HCT116 (cell line): Measurements from ENCODE around the gene POLN. TPM values are rescaled to one million over a fixed set of nuclear protein-coding genes. Genes with fewer than 3 reads are reported as not detected.

ENCODE experiments used
- ATAC-seq: fragments of 200-7000 bp; cut with Tn5 transposase; 2 replicates; pipeline ENCODE4 v1.9.1; 2020; ENCODE audit warnings: mild to moderate bottlenecking, moderate library complexity
- BruUV-seq: library from RNA; stranded (reverse); fragments of 400-500 nt; replicated peaks from 2 replicates; lab custom pipeline; 2021; lab: Mats Ljungman, UMichigan
- CTCF ChIA-PET: fragments of 300-600 bp; sonication (Branson Sonifier 250); formaldehyde crosslinking; loops from one replicate; lab custom pipeline; 2021; ENCODE audit warnings: antibody characterized with exemption; lab: Charles Lee
- POLR2A ChIA-PET: fragments of 300-600, 350-600 bp; sonication (Branson Sonifier 250); formaldehyde crosslinking; loops from one replicate; lab custom pipeline; 2021; ENCODE audit warnings: antibody characterized with exemption; lab: Charles Lee
- RAD21 ChIA-PET, 2 experiments: fragments of 300-600 bp; sonication (Branson Sonifier 250); formaldehyde crosslinking; loops; one replicate each; lab custom pipeline; 2023; ENCODE audit warnings: low total read pairs in 2 of 2; ENCODE audit not compliant: uncharacterized antibody in 2 of 2, unreplicated experiment in 2 of 2, low non-redundant PET in 1 of 2; lab: Charles Lee
- DNase-seq: peaks from one replicate; pipeline ENCODE4 v3.0.0-alpha.2; 2010; ENCODE audit warnings: low read depth, low spot score
- H2AFZ ChIP-seq: fragments of 200-600 bp; shearing (Covaris generic), sonication (generic); 2 replicates; pipeline ENCODE4 v1.6.1; 2017; ENCODE audit warnings: low read depth, mixed run types, mixed read lengths, antibody characterized with exemption, low read length; ENCODE audit not compliant: poor library complexity, severe bottlenecking
- H3K27ac ChIP-seq: 2 replicates; pipeline ENCODE4 v1.5.1; 2012; ENCODE audit warnings: low read depth, low read length
- H3K27me3 ChIP-seq: fragments of 200-600 bp; sonication (generic); 2 replicates; pipeline ENCODE4 v1.6.1; 2016; ENCODE audit warnings: mixed run types, low read length, mixed read lengths; ENCODE audit not compliant: insufficient read depth
- H3K36me3 ChIP-seq, 2 experiments: fragments of 200-500 bp in 1 of 2; fragments of 200-600 bp in 1 of 2; sonication (Bioruptor generic) in 1 of 2; sonication (generic) in 1 of 2; 2 replicates each; pipeline versions ENCODE4 v1.5.1 to v1.6.1; 2014 to 2016; ENCODE audit warnings: low read length in 2 of 2, inconsistent platforms in 1 of 2, mixed read lengths in 1 of 2, mixed run types in 1 of 2; ENCODE audit not compliant: insufficient read depth in 2 of 2, control insufficient read depth in 1 of 2
- H3K4me1 ChIP-seq, 2 experiments: fragments of 200-600 bp in 1 of 2; sonication (generic) in 1 of 2; 2 replicates each; pipeline versions ENCODE4 v1.5.1 to v1.6.1; 2012 to 2017; ENCODE audit warnings: low read length in 2 of 2, inconsistent platforms in 1 of 2, mild to moderate bottlenecking in 1 of 2, mixed read lengths in 1 of 2, mixed run types in 1 of 2, moderate library complexity in 1 of 2; ENCODE audit not compliant: insufficient read depth in 2 of 2, control insufficient read depth in 1 of 2
- H3K4me2 ChIP-seq: fragments of 200-600 bp; sonication (generic); 2 replicates; pipeline ENCODE4 v1.6.1; 2017; ENCODE audit warnings: mixed run types, low read length, mixed read lengths
- H3K4me3 ChIP-seq, 2 experiments: fragments of 200-600 bp in 1 of 2; sonication (generic) in 1 of 2; replicated peaks in 1 of 2; 2 replicates each; pipeline ENCODE4 v1.5.1; 2011 to 2016; ENCODE audit warnings: low read length in 2 of 2, control low read depth in 1 of 2, low read depth in 1 of 2, mild to moderate bottlenecking in 1 of 2, mixed read lengths in 1 of 2, mixed run types in 1 of 2
- H3K79me2 ChIP-seq: fragments of 200-600 bp; sonication (generic); 2 replicates; pipeline ENCODE4 v1.6.1; 2017; ENCODE audit warnings: mild to moderate bottlenecking, mixed run types, low read length, moderate library complexity, mixed read lengths; ENCODE audit not compliant: insufficient read depth
- H3K9ac ChIP-seq: fragments of 200-600 bp; sonication (generic); 2 replicates; pipeline ENCODE4 v1.6.1; 2016; ENCODE audit warnings: low read length, mixed read lengths
- H3K9me2 ChIP-seq: fragments of 200-600 bp; sonication (generic), shearing (Covaris generic); 2 replicates; pipeline ENCODE4 v1.6.1; 2017; ENCODE audit warnings: mixed run types, mild to moderate bottlenecking, moderate library complexity; ENCODE audit not compliant: insufficient read depth
- H3K9me3 ChIP-seq, 2 experiments: fragments of 200-500 bp in 1 of 2; fragments of 200-600 bp in 1 of 2; sonication (Bioruptor generic) in 1 of 2; sonication (generic) in 1 of 2; 2 replicates each; pipeline ENCODE4 v1.6.1; 2014 to 2017; ENCODE audit warnings: low read length in 2 of 2, mixed read lengths in 2 of 2, inconsistent platforms in 1 of 2, low read depth in 1 of 2, mild to moderate bottlenecking in 1 of 2, mixed run types in 1 of 2, moderate library complexity in 1 of 2; ENCODE audit not compliant: control insufficient read depth in 1 of 2, insufficient read depth in 1 of 2
- H4K20me1 ChIP-seq: fragments of 200-600 bp; sonication (generic), shearing (Covaris generic); 2 replicates; pipeline ENCODE4 v1.6.1; 2017; ENCODE audit warnings: mixed run types, mild to moderate bottlenecking, moderate library complexity; ENCODE audit not compliant: insufficient read depth
- CEBPB ChIP-seq: IDR thresholded peaks from 2 replicates; pipeline ENCODE4 v1.6.1; 2012; ENCODE audit warnings: low read depth
- EGR1 ChIP-seq: IDR thresholded peaks from 2 replicates; pipeline ENCODE4 v1.6.1; 2012; ENCODE audit warnings: low read depth
- EZH2 ChIP-seq: fragments of 200-600 bp; sonication (generic); IDR thresholded peaks from 2 replicates; pipeline ENCODE4 v1.6.1; 2017; ENCODE audit warnings: antibody characterized with exemption, mixed run types
- EZH2phosphoT487 ChIP-seq: fragments of 200-600 bp; IDR thresholded peaks from 2 replicates; pipeline ENCODE4 v1.6.1; 2018; ENCODE audit warnings: antibody characterized with exemption, borderline replicate concordance
- FOSL1 ChIP-seq: IDR thresholded peaks from 2 replicates; pipeline ENCODE4 v1.6.1; 2012; ENCODE audit warnings: low read depth
- JUND ChIP-seq: IDR thresholded peaks from 2 replicates; pipeline ENCODE4 v1.6.1; 2012
- POLR2A ChIP-seq: IDR thresholded peaks from 2 replicates; pipeline ENCODE4 v1.7.0; 2011; ENCODE audit warnings: borderline replicate concordance; ENCODE audit not compliant: insufficient read depth, insufficient read length; ENCODE audit errors: extremely low read depth
- POLR2AphosphoS5 ChIP-seq: IDR thresholded peaks from 2 replicates; pipeline ENCODE4 v1.6.1; 2011; ENCODE audit warnings: mild to moderate bottlenecking, low read depth, low read length, moderate library complexity
- SIN3A ChIP-seq: IDR thresholded peaks from 2 replicates; pipeline ENCODE4 v1.6.1; 2012; ENCODE audit warnings: low read depth
- SP1 ChIP-seq: IDR thresholded peaks from 2 replicates; pipeline ENCODE4 v1.6.1; 2012; ENCODE audit warnings: low read depth
- SRF ChIP-seq: IDR thresholded peaks from 2 replicates; pipeline ENCODE4 v1.6.1; 2012; ENCODE audit warnings: low read depth
- TCF7L2 ChIP-seq: IDR thresholded peaks from 2 replicates; pipeline ENCODE4 v1.7.0; 2011; ENCODE audit warnings: borderline replicate concordance, inconsistent platforms; ENCODE audit not compliant: insufficient read depth, insufficient read length; ENCODE audit errors: extremely low read depth
- YY1 ChIP-seq: IDR thresholded peaks from 2 replicates; pipeline ENCODE4 v1.6.1; 2011; ENCODE audit warnings: low read length, low read depth, moderate library complexity, mild to moderate bottlenecking; ENCODE audit not compliant: insufficient replicate concordance; ENCODE audit errors: extremely low read depth
- ZFX ChIP-seq: fragments of 450-650 bp; IDR thresholded peaks from 2 replicates; pipeline ENCODE4 v1.6.1; 2017
- ZNF274 ChIP-seq: fragments of 200-500 bp; sonication (Bioruptor generic); IDR thresholded peaks from 2 replicates; pipeline ENCODE4 v1.6.1; 2014; ENCODE audit warnings: mild to moderate bottlenecking, low read depth, low read length, inconsistent platforms
- intact Hi-C: fragments of 100-400 bp; cut with micrococcal nuclease; formaldehyde crosslinking; loops from 2 replicates; pipeline ENCODE4 v1.10.0; 2022
- total RNA-seq: library from RNA; stranded (reverse); gene quantifications from one replicate; pipeline ENCODE4 v1.2.1, GENCODE V29; 2021; ENCODE audit not compliant: unreplicated experiment
- TF ChIP-seq, protein P1 (sequence below): IDR thresholded peaks from 2 replicates; pipeline ENCODE4 v1.6.1; 2012
- TF ChIP-seq, protein P2 (sequence below): IDR thresholded peaks from 2 replicates; pipeline ENCODE4 v1.6.1; 2012
- TF ChIP-seq, protein P3 (sequence below): IDR thresholded peaks from 2 replicates; pipeline ENCODE4 v1.6.1; 2012; ENCODE audit warnings: low read depth

POLN gene
- total RNA-seq, 1 experiment from 2014 or later: 3.1 TPM

DNA sequence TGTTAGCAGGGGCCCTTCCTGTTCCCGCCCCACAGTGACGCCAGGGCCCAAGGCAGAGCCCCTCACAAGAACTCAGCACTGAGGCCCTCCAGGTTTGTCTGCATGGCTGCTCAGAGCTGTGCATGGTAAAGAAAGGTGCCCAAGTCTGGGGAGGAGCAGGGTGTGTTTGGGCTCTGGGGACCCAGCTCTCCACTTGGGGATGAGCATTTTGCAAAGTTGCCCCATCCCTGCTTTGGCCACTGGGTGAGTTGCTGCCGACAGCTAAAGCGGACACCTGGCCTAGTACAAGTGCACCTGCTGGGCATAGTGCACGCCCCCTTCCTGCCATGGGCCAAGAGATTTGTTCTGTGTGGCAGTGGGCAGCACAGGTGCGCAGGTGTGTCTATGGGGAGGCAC is 22.0 kb upstream of the POLN start:
- Histone ChIP-seq H3K4me1 (peaks cover 9 to 15% of the 10 kb centered on the region in 2 experiments; a peak in 3 of 4 replicates), H3K79me2 (no peaks in the 10 kb centered on the region), H3K36me3 (no peaks in the 10 kb centered on the region), H3K27me3 (no peaks in the 10 kb centered on the region), H3K9me2 (no peaks in the 10 kb centered on the region), H3K9ac (no peak overlapping the region), H4K20me1 (no peaks in the 10 kb centered on the region), H3K4me3 (no peak overlapping the region), H3K4me2 (no peak overlapping the region), H3K9me3 (no peaks in the 10 kb centered on the region), H2AFZ (no peak overlapping the region), H3K27ac (no peak overlapping the region; the same call in 1 of the 2 replicates)
- DNase-seq: no peak
- ChIA-PET POLR2A (no interaction called here), CTCF (no interaction called here), RAD21 (no interaction called here)
- BruUV-seq: no TSS peak
- TF ChIP-seq SRF (no peak), EZH2 (no peak), ZNF274 (no peak), POLR2AphosphoS5 (no peak), EZH2phosphoT487 (no peak), POLR2A (no peak), SIN3A (no peak), CEBPB (no peak), JUND (no peak), EGR1 (no peak), ZFX (no peak), YY1 (no peak), FOSL1 (no peak), SP1 (no peak), TCF7L2 (no peak)
- TF ChIP-seq, protein P1, sequence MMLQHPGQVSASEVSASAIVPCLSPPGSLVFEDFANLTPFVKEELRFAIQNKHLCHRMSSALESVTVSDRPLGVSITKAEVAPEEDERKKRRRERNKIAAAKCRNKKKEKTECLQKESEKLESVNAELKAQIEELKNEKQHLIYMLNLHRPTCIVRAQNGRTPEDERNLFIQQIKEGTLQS: no peak
- TF ChIP-seq, protein P2, sequence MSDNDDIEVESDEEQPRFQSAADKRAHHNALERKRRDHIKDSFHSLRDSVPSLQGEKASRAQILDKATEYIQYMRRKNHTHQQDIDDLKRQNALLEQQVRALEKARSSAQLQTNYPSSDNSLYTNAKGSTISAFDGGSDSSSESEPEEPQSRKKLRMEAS: no peak
- TF ChIP-seq, protein P3, sequence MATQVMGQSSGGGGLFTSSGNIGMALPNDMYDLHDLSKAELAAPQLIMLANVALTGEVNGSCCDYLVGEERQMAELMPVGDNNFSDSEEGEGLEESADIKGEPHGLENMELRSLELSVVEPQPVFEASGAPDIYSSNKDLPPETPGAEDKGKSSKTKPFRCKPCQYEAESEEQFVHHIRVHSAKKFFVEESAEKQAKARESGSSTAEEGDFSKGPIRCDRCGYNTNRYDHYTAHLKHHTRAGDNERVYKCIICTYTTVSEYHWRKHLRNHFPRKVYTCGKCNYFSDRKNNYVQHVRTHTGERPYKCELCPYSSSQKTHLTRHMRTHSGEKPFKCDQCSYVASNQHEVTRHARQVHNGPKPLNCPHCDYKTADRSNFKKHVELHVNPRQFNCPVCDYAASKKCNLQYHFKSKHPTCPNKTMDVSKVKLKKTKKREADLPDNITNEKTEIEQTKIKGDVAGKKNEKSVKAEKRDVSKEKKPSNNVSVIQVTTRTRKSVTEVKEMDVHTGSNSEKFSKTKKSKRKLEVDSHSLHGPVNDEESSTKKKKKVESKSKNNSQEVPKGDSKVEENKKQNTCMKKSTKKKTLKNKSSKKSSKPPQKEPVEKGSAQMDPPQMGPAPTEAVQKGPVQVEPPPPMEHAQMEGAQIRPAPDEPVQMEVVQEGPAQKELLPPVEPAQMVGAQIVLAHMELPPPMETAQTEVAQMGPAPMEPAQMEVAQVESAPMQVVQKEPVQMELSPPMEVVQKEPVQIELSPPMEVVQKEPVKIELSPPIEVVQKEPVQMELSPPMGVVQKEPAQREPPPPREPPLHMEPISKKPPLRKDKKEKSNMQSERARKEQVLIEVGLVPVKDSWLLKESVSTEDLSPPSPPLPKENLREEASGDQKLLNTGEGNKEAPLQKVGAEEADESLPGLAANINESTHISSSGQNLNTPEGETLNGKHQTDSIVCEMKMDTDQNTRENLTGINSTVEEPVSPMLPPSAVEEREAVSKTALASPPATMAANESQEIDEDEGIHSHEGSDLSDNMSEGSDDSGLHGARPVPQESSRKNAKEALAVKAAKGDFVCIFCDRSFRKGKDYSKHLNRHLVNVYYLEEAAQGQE: no peak
- ATAC-seq: no peak
- intact Hi-C loops: loop anchor here (5.0 kb wide), 1 partner anchor 148 kb away; no protein-coding TSS in a partner anchor
